Loucy (cell line): ENCODE results near the gene SEL1L3.

Experiments used
- CTCF ChIP-seq: fragments of 200-600 bp; sonication (generic); conservative IDR thresholded peaks from 2 replicates; pipeline ENCODE4 v1.5.1; 2014; ENCODE audit warnings: mild to moderate bottlenecking, antibody characterized with exemption, low read length
- EZH2phosphoT487 ChIP-seq: fragments of 200-600 bp; IDR thresholded peaks from 2 replicates; pipeline ENCODE4 v1.6.1; 2018; ENCODE audit warnings: antibody characterized with exemption, mild to moderate bottlenecking, moderate library complexity, borderline replicate concordance

- TF ChIP-seq CTCF (no peak), EZH2phosphoT487 (no peak)
These were observed 17.3 kb upstream of the SEL1L3 start for GRCh38 chr4:25879991-25880651.
